NOMO-1 (cell line): ENCODE results near the gene HIGD1B.

Source experiments
- DNase-seq, 2 experiments: peaks; one replicate each; lab custom pipeline; 2025; ENCODE audit not compliant: unreplicated experiment in 2 of 2; lab: John Stamatoyannopoulos, UW

HIGD1B gene

GRCh38 chr17:44832805-44833204 is 14.9 kb upstream of the HIGD1B start:
- DNase-seq = no peak

- DNase-seq = no peak
These were observed 10.5 kb upstream of the HIGD1B start for GRCh38 chr17:44837196-44837595.

GRCh38 chr17:44840274-44840673 is 7.4 kb upstream of the HIGD1B start:
- no peak for DNase-seq

GRCh38 chr17:44840936-44841335 is 6.7 kb upstream of the HIGD1B start:
- DNase-seq = no peak

GRCh38 chr17:44842748-44843147 is 4.9 kb upstream of the HIGD1B start:
- no peak for DNase-seq

GRCh38 chr17:44844390-44844830 is 3.3 kb upstream of the HIGD1B start:
- DNase-seq = no peak

- DNase-seq = no peak
These were observed 1.5 kb upstream of the HIGD1B start for GRCh38 chr17:44846206-44846605.

GRCh38 chr17:44848257-44848795 is 643 bp downstream of the HIGD1B start:
- no peak for DNase-seq

- no peak for DNase-seq
These were observed 1.3 kb downstream of the HIGD1B start for GRCh38 chr17:44848961-44849489.

- DNase-seq = no peak
These were observed 2.3 kb downstream of the HIGD1B start for GRCh38 chr17:44850025-44850424.

GRCh38 chr17:44850612-44851011 is 2.9 kb downstream of the HIGD1B start:
- no peak for DNase-seq

- no peak for DNase-seq
These were observed 6.5 kb downstream of the HIGD1B start for GRCh38 chr17:44854192-44854591.

GRCh38 chr17:44859701-44860100 is 12.0 kb downstream of the HIGD1B start:
- no peak for DNase-seq

- no peak for DNase-seq
These were observed 14.7 kb downstream of the HIGD1B start for GRCh38 chr17:44862278-44862914.

GRCh38 chr17:44863061-44863918 is 15.6 kb downstream of the HIGD1B start:
- DNase-seq = no peak

- no peak for DNase-seq
These were observed 17.1 kb downstream of the HIGD1B start for GRCh38 chr17:44864831-44865230.

GRCh38 chr17:44865231-44865660 is 17.6 kb downstream of the HIGD1B start:
- DNase-seq = peak; percentile 56 to 57

GRCh38 chr17:44865931-44866330 is 18.2 kb downstream of the HIGD1B start:
- no peak for DNase-seq

GRCh38 chr17:44867841-44868240 is 20.2 kb downstream of the HIGD1B start:
- DNase-seq = no peak

GRCh38 chr17:44871556-44871955 is 23.9 kb downstream of the HIGD1B start:
- DNase-seq = no peak

- no peak for DNase-seq
These were observed 24.6 kb downstream of the HIGD1B start for GRCh38 chr17:44872131-44872768.
